ENCODE data around the gene UBN1.

Gene UBN1

GRCh38 chr16:4864728-4865127 is 17.4 kb downstream of the UBN1 start:
- DNase-seq = no peak

- DNase-seq = no peak
Measured at GRCh38 chr16:4865231-4865860, 18.1 kb downstream of the UBN1 start.

- no peak for DNase-seq
Measured at GRCh38 chr16:4866586-4866985, 19.3 kb downstream of the UBN1 start.

DNA sequence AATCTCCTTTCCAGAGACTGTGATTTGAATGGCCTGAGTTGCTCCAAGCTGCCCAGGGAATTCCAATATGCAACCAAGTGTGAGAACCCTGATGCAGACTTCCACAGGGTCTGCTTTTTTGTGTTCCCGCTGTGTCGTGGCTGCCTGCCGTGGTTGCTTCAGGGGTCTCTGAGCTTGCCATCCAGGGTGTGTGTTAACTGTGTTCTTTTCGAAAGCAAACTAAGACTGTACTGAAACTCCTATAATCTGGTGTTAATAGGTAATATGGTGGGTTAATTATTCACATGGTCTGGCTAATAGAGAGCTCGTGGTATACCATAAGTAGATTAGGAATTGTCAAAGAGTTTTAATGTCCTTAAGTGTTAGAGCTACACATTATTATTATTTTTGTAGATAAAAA is 20.7 kb downstream of the UBN1 start:
- no peak for DNase-seq

DNA sequence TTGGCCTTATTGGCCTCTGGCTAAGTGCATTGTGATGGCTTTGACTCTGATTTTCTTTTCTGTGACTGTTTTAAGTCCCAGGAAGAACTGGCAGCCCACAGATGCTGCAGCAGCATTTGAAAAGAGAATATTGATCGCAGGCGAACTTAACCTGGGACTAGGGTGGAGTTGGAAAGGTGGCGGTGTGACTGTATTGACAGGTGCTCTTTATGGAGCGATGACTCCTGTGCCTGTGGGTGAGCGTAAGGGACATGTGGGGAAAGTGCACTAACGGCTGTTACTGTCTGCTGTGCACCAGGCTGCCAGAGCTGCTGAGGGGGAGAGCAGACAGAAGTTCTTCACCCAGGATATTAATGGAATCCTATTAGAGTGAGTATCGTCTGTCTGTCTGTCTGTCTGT is 21.3 kb downstream of the UBN1 start:
- no peak for DNase-seq

GRCh38 chr16:4869147-4869805 is 22.0 kb downstream of the UBN1 start:
- no peak for DNase-seq

DNA sequence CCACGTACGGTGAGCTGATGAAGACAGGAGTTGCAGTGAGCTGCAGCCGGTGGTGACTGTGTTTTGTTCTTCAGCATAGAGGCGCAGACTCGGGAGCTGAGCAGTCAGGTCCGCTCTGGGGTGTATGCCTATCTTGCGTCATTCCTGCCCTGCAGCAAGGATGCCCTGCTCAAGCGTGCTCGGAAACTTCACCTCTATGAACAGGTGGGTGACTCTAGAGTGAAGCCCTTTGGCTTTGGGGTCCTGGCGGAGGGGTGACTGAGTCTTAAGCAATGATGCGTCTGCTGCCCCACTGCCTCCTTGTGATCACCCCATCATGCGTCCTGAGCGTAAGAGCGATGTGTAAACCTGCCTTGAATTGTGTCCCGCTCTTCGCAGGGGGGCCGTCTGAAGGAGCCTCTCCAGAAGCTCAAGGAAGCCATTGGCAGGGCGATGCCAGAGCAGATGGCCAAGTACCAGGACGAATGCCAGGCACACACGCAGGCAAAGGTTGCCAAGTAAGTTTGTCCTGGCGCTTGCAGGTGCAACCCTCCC is 22.9 kb downstream of the UBN1 start:
- no peak for DNase-seq

DNA sequence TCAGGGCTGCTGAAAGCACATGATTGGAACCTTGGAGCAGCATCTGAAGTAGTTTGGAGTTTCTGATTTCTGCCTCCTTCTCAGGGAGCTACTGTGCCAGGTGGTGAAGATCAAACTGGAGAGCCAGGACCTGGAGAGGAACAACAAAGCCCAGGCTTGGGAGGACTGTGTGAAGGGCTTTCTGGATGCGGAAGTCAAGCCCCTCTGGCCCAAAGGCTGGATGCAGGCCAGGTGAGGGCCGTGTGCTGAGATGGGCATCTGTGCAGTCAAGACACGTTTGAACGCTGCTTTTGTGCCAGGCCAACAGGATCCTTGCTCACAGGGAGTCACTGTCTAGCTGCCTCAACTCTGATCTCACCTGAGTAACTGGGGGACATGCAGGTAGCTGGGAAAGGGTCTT is 23.8 kb downstream of the UBN1 start:
- DNase-seq = no peak

GRCh38 chr16:4873091-4873490 is 25.8 kb downstream of the UBN1 start:
- no peak for DNase-seq

DNA sequence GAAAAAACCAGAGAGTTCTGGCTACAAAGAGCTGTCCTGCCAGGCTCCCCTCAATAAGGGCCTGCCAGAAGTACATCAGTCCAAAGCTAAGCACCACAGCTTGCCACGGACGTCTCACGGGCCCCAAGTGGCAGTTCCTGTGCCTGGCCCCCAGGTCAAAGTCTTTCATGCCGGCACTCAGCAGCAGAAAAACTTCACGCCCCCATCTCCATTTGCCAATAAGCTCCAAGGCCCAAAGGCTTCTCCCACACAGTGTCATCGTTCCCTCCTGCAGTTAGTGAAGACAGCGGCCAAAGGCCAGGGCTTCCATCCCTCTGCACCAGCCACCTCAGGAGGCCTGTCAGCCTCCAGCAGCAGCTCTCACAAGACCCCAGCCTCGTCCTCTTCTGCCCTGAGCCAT is 27.4 kb downstream of the UBN1 start:
- no peak for DNase-seq

GRCh38 chr16:4876646-4877379 is 29.5 kb downstream of the UBN1 start:
- no peak for DNase-seq

DNA sequence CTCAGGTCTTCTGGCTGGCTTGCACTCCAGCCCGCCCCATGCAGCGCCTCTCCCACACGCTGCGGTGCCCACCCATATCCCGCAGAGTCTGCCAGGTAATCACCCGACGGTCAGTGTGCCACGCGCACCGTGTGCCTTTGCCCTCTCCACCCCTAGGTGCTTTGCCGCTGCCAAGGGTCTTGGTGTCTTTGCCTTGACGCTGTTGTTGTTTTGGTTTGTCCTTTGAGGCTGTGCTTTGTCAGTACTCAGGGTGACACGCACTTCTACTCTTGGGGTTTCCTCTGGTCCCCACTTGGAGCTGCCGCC is 30.1 kb downstream of the UBN1 start:
- no peak for DNase-seq

DNA sequence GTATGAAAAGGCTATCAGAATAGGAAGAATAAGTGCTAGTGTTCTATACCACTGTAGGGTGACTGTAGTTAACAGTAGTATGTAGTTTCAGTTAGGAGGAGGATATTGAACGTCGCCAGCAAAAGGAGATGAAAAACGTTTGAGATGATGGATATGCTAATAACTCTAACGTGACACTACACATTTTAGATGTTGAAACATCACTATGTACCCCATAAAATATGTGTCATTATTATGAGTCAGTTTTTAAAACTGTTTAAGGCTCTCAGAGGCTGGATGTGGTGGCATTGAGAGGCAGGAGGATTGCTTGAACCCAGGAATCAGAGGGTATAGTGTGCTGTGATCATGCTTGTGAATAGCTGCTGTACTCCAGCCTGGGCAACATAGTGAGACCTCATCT is 31.8 kb downstream of the UBN1 start:
- DNase-seq = no peak

- no peak for DNase-seq
Measured at GRCh38 chr16:4880006-4880580, 32.8 kb downstream of the UBN1 start.

DNA sequence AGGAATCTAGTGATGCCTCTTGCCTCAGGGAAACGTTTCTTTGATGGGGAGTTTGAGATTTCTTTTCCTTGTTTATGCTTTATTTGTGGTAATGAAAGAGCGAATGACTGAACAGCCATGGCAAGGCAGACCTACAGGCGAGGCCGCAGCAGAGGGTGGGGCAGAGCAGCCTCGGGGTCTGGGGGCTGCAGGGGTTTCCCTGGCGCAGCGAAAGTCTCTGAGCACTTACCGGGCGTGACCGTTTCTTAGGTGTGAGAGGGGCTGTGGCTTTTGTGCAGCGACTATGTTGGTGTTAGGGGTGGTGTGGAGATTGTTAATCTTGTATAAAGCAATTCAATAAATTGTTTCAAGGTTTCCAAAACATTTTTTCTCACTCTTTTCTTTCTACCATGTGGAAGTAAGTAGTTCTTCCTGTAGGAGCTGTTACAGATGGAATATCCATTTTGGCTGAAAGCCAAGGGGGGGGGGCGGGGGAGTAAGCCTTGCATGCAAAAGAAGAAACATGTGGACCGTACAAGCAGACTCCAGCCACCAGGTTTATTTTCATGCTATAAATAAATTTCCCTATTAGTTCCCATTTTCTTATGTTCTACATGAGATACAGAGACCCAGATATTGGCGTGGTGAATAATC is 34.8 kb downstream of the UBN1 start:
- no peak for DNase-seq

DNA sequence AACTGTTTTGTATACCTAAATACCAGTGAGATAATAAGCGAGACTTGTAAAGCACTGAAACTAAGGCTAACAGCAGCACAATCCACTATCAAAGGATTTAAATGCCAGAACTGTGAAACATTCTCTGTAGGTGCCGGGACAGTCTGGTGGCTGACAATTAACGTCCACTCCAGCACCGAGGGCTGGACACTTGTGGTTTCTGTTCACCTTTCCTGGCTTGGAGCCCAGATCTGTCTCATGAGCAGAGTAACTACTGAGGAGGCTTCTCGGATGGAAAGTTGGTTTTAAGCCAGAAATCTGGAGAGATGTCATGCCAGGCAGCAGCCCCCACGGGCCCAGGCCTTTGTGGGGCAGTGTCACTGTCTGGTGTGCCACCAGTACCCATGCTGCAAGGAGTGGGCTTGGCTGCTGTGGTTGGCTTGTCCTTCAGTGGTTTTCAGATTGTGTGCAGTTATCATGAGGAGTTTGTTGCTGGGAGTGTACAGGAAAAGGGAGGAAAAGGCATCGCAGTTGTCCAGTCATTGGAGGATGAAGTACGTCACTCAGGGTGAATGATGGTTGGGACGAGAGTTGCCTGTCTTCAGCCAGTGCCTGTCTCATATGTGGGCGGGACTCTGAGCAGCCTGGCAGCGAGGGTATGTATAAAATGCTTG is 35.5 kb downstream of the UBN1 start:
- no peak for DNase-seq

- no peak for DNase-seq
Measured at GRCh38 chr16:4883501-4883900, 36.2 kb downstream of the UBN1 start.

- DNase-seq = no peak
Measured at GRCh38 chr16:4884209-4884608, 36.9 kb downstream of the UBN1 start.

DNA sequence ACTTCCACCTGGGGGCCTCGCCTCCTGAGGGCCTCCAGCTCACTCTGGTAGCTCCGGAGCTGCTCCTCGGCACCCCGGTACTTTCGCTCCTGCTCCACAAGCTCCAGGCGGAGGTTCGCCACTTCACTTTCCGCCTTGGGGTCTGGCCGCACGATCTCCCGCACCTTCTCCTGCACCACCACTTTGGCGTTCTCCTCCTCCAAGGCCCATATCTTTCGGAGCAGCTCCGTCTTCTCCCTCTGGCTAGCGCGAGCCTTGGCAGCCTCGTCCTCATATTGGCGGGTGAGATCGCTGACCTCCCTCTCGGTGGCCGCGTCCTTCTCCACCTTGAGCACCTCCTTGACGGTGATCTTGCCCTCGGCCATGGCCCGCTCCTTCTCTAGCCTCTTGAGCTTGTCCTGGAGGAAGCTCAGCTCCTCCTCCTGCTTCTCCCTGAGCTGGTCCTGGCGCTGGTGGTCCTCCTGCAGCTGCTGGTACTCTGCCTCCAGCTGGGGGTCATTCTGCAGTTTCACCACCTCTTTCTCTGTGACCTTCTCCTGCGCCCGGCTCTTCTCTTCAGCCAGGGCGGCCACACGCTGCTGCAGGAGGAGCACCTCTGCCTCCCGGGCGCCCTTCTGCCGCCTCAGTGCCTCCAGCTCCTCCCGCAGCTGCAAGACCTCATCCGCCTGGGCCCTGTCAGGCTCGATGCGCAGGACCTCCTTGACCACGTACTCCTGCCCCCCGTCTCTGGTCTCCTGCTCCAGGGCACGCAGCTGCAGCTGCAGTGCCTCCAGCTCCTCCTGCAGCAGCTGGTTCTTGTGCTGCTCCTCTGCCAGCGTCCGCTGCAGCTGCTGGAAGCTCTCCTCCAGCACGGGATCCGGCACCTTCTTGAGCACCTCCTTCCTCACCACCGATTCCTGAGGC is 37.9 kb downstream of the UBN1 start:
- no peak for DNase-seq

DNA sequence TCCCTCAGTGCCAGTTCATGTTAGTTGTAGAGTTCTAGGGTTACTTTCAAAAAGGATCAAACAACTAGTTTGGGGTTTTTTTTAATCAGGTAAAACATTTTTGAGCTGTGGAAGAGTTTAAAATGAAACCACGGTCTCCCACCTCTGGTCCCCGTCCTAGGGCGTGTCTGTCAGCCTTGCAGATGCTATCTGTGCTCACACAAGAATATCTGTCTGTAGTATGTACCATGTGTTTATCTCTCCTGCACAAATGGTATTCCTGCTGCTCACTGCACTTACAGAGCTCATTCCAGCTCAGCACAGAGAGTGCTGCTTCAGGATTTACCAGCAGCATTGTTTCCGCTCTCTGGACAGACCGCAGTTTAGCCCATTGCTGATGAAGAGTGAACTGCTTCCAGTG is 38.9 kb downstream of the UBN1 start:
- DNase-seq = no peak

GRCh38 chr16:4888428-4889135 is 41.3 kb downstream of the UBN1 start:
- DNase-seq = no peak

All from MV-4-11 (cell line).